KOPT-K1 (cell line): Measurements from ENCODE around the gene ILK.
A peak's percentile ranks its signal among the peaks of the same experiment; 100 is the strongest.

Experiments used
- H3K27ac ChIP-seq: fragments of 200-600 bp; sonication (generic); 2 replicates; pipeline ENCODE4 v1.5.1; 2016; ENCODE audit warnings: antibody characterized with exemption, mild to moderate bottlenecking, low read depth, low read length; ENCODE audit not compliant: poor library complexity, severe bottlenecking
- H3K36me3 ChIP-seq: fragments of 200-600 bp; sonication (generic); 2 replicates; pipeline ENCODE4 v1.5.1; 2017; ENCODE audit warnings: antibody characterized with exemption, mild to moderate bottlenecking, low read length, moderate library complexity; ENCODE audit not compliant: insufficient read depth
- H3K9me3 ChIP-seq: fragments of 200-600 bp; sonication (generic); 2 replicates; pipeline ENCODE4 v1.5.1; 2017; ENCODE audit warnings: antibody characterized with exemption, low read length, mild to moderate bottlenecking; ENCODE audit not compliant: insufficient read depth, poor library complexity, severe bottlenecking

The ILK gene

DNA sequence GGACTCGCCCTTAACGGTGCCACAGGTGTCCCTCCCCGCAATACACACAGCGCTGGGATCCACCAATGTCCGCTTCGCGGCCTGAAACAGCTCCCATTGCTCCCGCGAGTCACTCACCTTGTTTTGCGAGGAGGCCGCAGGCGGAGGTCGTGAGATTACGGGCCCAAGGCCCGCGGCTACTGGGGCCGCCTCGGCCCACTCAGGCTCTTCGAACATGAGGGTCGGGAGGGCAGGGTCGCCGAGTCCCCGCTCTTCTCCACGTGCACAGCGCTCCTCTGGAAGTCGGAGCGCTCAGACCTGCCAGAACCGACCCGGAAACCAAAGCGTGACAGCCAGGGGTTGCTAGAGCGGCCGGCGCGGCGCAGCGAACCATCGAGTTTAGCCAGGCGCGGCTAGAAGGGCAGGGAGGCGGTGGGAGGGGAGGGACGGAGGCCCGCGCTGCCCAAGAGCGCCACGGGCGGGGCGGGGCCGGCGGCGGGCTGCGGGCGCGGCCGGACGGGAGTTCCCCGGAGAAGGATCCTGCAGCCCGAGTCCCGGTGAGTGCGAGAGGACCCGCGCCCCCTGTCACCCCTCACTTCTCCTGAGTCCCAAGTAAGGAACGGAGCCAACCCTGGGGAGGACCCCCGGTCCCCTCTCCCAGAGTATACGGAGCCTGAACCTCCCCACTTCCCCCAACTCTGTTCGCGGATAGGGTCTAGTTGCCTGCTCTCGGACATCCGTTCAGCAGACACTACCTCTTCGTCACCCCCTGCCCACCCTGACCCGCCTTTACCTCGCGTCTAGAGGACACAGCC lies at the start of gene ILK, which contains the start of gene RRP8:
Gene ILK (plus strand): TSS at position 488 of the 794 bp plus-strand sequence. CDS start 498 bp downstream, outside the sequence.
Gene RRP8 (minus strand): TSS at position 330 of the 794 bp plus-strand sequence. CDS start 114 bp downstream, at position 216.
- H3K27ac ChIP-seq: peak within 1 kb of the TSS; percentile 70
- H3K9me3 ChIP-seq: no peaks in the 10 kb centered on the region
- H3K36me3 ChIP-seq: peaks cover 51% of the 10 kb centered on the region

DNA sequence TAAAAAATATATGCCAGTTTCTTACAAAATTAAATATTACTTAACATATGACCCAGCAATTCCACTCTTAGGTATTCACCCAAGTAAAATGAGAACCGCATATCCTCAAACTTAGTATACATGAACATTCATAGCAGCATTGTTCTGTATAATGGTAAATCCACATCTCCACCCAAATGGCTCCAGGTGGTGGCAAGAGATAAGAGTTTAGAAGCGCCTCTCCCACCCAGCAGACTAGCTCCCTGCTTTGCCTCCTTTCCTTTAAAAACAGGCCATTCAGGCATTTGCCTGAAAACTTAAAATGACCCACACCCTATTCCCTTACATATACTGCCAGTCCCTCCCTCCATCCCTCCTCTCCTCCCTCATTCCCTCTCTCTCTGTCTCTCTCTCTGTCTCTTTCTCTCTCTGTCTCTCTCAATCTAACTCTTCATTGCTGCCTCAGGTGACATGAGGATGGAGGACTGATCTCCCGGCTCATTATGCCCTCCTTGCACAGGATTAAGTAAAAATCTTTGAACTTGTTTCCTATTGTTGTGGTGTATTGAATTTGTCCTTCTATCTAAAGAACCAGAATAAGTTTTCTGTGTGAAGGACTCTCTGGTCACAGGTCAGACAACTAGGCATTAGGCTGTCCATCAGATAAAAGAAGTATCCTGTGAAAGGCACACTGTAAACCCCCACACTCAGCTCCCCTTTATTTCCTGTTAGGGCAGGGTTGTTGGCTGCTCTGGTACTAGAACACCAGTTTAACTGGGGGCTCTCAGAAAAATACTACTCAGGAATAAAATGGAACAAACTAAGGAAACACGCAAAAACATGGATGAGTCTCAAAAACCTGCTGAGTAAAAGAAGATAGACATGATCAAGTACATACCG lies 48.5 kb upstream of the ILK start:
- Histone ChIP-seq H3K36me3 (no peaks in the 10 kb centered on the region), H3K27ac (no peak overlapping the region), H3K9me3 (no peaks in the 10 kb centered on the region)

DNA sequence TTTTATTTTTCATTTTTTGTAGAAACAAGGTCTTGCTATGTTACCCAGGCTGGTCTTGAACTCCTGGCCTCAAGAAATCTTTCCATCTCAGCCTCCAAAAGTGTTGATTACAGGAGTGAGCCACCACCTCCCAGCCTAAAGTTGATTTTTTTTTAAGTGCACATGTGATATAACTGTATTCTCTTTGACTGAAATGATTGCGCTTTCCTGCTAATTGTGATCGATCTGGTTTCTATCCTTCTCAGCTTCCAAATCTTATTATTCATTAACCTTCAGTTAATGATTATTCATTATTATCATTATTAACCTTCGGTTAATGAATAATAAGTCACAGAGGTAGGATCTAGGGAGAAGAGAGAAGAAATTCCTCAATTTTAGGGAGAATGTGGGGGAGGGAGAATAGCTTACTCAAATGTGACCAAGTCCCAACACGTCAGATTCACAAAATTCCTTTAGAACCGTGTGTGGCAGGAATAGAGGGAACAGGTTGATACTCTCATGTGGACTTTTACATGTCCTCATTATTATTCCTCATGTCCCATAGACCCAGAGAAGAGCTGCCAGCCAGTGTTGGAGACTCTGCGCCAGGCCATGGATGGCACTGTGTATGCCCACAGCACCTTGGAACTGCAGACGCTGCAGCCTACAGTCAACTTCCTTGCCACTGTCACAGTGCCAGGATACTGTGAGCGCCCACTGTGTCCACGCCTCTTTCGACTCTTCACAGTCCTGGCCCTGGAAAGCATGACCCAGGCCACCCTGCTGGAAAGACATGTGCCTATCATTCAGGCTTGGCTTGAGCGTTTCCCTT lies 47.2 kb upstream of the ILK start:
- H3K9me3 ChIP-seq: no peaks in the 10 kb centered on the region
- no peaks in the 10 kb centered on the region for H3K36me3 ChIP-seq
- H3K27ac ChIP-seq: no peak overlapping the region

DNA sequence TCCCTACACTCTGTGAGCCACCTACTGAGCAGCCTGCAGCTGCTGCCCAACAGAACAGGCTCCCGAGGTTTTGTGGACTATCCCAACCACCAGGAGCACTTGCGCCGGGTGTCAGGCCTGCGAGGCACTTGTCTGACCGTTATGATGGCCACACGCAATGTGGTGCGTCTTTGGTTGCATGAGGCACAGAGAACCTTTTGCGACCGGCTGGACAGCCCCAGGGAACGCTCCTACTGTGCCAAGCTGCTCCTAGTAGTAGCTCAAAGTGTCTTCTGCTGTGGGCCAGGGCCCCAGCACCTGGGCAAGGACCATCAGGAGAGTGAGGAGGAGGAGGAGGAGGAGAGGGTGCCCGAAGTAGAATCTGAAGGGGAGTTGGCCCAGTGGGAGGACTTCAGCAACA lies 46.5 kb upstream of the ILK start:
- H3K36me3 ChIP-seq: no peaks in the 10 kb centered on the region
- H3K27ac ChIP-seq: no peak overlapping the region
- H3K9me3 ChIP-seq: no peaks in the 10 kb centered on the region

DNA sequence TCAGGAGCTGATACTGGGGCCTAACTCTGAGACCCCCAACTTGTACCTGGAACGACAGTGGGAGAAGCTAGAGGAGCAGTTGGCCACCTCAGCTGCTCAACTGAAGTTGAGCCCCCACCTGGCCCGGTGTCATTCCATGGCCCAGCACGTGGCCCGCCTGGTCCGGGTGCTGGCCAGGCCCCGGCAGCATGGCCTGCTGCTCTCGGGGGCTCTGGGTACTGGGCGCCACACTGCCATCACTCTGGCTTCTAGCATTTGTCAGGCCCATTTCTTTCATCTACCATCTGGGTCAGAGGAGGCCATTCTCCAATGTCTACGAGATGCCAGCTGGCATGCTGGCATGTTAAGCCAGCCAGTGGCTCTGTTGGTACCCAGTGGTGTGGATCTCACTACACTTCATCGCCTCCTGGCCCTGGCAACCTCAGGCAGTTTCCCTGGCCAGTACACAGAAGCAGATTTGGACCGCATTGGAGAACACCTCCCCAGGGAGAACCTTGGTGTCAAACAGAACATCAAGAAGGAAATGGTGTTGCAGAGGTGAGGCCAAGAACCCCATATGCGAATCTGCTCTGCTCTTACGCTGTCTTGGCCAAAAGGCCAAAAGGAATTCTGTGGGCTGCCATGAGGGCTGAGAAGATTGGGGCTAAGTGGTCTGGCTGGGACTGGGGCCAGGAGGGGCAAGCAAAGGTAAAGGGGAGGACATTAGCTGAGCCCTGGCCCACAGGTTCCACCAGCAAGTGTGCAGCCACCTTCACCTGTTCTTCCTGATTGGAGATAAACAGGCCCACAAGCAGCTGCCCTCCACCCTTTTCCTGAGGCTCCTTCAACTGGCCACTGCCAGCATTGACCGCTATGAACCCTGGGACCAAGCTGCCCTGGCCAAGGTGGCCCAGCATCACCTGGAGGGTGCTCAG lies 45.6 kb upstream of the ILK start:
- Histone ChIP-seq H3K27ac (no peak overlapping the region), H3K9me3 (no peaks in the 10 kb centered on the region), H3K36me3 (no peaks in the 10 kb centered on the region)

DNA sequence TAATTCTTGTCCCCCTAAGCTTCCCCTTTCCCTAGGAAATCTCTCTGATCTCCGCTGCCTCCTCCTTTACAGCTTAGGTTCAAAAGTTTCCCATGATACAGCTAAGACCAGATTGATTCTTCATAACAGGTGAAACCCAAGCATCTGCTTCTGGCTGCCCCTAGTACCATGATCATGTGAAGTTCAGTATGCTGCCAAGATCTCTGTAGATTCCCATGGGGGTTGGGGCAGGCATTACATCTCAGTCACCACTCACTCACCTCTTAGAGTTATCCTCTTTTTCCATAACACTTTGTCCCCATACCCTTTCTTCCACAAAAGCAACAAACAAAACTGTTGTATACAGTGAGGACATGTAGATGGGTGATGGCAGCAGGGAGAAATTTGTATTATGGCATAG lies 44.2 kb upstream of the ILK start:
- H3K36me3 ChIP-seq: no peaks in the 10 kb centered on the region
- no peak overlapping the region for H3K27ac ChIP-seq
- no peaks in the 10 kb centered on the region for H3K9me3 ChIP-seq

DNA sequence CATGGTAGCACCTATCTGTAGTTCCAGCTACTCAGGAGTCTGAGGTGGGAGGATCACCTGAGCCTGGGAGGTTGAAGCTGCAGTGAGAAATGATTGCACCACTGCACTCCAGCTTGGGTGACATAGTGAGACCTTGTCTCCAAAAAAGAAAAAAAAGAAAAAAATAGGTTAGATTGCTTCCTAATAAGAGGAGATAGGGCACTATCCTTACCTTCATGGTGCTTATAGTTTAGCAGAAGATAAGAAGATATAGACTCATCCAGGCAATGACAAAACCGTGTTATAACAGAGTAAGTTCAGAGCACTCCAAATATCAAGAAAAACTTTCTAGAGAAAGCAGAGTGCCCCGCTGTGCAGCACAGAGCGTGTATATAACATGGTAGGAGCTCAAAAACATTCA lies 42.3 kb upstream of the ILK start:
- no peaks in the 10 kb centered on the region for H3K36me3 ChIP-seq
- no peaks in the 10 kb centered on the region for H3K9me3 ChIP-seq
- H3K27ac ChIP-seq: no peak overlapping the region

DNA sequence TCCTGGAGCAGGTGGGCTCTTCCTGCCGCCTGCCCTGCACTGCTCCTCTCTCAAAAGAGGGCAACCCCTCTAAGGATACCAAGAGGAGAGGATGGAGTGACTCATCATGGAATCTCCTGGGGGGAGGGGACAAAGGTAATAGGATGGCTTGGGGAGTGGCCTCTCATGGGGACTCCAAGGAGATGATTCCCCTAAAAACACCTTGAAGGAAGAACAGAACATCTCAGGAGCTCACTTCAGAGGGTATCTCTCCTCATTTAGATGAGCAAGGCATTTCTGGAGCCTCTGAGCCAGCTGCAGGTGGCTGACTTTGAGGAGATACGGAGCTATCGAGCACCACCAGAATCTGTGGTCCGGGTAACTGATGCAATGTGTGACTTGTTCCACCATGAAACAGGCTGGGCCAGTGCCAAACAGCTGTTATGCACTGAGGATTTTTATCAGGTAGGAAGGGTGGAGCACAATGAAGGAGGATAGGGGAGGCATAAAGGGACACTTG lies 40.4 kb upstream of the ILK start:
- H3K27ac ChIP-seq: no peak overlapping the region
- H3K36me3 ChIP-seq: no peaks in the 10 kb centered on the region
- H3K9me3 ChIP-seq: no peaks in the 10 kb centered on the region

DNA sequence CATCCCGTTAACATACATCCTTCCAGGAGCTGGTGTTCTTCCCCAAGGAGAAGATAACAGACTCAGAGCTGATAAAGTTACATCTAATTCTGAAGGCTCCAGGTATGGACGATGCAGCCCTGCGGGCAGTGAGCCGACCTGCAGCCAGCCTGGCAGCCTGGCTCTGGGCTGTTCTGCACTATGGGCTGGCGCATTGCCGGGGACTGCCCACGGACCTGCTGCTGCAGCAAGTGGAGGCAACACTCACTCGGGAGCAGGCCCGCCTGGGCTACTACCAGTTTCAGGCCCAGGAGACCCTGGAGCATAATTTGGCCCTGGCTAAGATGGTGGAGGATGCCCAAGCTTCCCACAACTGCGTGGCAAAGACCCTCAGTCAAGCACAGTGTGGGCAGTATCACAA lies 39.9 kb upstream of the ILK start:
- Histone ChIP-seq H3K9me3 (no peaks in the 10 kb centered on the region), H3K27ac (no peak overlapping the region), H3K36me3 (no peaks in the 10 kb centered on the region)

DNA sequence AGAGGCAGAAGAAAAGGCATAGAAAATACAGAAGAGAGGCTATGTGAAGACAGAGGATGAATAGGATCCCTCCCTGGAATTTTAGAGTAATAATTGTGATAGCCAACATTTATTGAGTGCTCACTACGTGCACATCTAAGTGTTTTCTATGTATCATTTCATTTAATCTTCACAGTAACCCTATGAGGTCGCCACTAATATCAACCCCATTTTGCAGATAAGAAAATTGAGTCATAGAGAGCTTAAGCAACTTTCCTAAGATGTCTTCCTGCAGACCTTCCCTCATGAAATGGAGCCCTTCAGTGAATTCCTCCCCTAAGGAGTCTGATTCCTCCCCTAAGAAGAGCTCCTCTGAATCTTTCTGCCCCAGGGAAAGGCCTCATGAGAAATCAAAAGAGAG lies 38.2 kb upstream of the ILK start:
- Histone ChIP-seq H3K9me3 (no peaks in the 10 kb centered on the region), H3K27ac (no peak overlapping the region), H3K36me3 (no peaks in the 10 kb centered on the region)

DNA sequence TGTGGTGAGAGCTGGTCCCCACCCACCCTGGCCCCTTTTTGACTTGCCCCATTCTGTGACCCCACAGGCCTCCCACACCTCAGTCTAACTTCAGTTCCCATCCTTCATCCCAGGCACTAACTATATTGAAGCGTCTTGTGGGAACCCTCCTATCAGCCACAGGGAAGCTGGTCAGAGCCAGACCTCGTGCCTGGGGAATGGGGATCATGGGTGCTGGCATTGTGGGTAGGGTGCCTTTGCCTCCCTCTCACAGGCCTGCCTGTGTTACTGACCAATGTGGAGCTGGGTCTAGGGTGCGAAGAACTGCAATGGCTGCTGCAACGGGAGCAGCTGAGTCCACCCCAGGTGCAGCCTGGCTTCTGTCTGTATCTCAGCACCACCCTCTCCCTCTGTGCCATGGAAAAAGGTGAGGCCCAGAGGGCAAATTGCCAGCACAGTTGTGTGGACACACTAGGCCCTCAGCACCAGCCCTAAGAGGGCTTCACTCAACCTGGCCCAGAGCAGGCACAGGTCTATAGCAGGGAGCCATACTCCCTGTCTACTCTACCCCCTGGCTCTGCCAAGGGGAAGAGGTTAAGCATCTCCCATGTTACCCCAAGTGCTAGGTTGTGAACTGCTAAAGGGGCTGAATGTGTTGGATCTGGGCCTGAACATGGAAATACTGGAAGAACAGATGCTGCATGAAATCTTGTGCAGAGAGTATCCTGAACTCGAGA lies 37.4 kb upstream of the ILK start:
- Histone ChIP-seq H3K27ac (no peak overlapping the region), H3K9me3 (no peaks in the 10 kb centered on the region), H3K36me3 (no peaks in the 10 kb centered on the region)

DNA sequence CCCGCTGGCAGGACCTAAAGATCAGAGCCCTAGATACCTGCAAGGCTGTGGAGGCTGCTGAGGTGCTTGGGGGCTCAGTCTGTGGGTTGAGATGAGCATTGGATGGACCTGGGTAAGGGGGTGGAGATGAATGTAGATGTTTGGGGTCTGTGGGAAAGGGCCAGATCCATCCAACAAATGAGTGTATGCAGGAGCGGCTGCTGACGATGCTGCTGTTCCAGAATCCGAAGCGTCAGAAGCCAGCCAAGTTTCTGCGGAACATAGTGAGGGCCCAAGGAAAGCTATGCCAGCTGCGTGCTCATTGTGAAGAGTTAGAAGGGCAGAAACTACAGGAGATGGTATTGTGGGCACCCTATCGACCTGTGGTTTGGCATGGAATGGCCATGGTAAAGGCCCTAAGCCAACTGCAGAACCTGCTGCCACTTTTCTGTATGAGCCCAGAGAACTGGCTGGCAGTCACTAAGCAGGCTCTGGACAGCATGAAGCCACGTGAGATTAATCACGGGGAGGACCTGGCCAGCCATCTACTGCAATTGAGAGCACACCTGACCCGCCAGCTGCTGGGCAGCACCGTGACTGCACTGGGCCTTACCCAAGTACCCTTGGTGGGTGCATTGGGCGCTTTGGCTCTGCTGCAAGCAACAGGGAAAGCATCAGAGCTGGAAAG lies 36.7 kb upstream of the ILK start:
- H3K36me3 ChIP-seq: no peaks in the 10 kb centered on the region
- H3K27ac ChIP-seq: no peak overlapping the region
- H3K9me3 ChIP-seq: no peaks in the 10 kb centered on the region

DNA sequence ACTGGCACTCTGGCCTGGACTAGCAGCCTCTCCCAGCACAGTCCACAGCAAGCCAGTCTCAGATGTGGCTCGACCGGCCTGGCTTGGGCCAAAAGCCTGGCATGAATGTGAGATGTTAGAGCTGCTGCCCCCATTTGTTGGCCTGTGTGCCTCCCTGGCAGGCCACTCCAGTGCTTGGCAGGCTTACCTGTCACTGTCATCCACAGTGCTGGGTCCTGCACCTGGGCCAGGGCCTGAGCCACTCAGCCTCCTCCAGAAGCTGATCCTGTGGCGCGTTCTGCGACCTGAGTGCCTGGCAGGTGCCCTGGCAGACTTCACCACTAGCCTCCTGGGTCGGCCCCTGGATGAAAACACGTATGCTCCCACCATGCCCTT lies 36.2 kb upstream of the ILK start:
- H3K36me3 ChIP-seq: no peaks in the 10 kb centered on the region
- no peak overlapping the region for H3K27ac ChIP-seq
- no peaks in the 10 kb centered on the region for H3K9me3 ChIP-seq
